Stimulated activated CD8-positive, alpha-beta memory T cell treated with anti-CD3 and anti-CD28 coated beads, Interleukin-12 subunit alpha, Interleukin-12 subunit beta, amount 100 ng/mL, for 24 hours (primary cell): ENCODE measurements around the gene CLIP4.

Experiments
- DNase-seq: peaks from one replicate; pipeline ENCODE4 v3.0.0-alpha.2; 2020; ENCODE audit errors: extremely low read depth

Gene CLIP4

DNA sequence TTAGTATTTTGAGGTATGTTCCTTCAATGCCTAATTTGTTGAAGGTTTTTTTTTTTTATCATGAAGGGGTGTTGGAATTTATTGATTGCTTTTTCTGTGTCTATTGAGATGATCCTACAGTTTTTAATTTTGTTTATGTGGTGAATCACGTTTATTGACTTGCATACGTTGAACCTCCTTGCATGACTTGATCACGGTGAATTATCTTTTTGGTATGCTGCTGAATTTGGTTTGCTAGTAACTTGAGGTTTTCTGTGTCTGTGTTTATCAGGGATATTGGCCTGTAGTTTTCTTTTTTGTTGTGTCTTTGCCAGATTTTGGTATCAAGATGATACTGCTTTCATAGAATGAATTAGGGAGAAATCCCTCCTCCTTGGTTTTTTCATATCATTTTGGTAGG, 23.9 kb downstream of the CLIP4 start:
- DNase-seq = no peak

- DNase-seq = no peak
Observed at GRCh38 chr2:29139731-29140130, 24.5 kb downstream of the CLIP4 start.

DNA sequence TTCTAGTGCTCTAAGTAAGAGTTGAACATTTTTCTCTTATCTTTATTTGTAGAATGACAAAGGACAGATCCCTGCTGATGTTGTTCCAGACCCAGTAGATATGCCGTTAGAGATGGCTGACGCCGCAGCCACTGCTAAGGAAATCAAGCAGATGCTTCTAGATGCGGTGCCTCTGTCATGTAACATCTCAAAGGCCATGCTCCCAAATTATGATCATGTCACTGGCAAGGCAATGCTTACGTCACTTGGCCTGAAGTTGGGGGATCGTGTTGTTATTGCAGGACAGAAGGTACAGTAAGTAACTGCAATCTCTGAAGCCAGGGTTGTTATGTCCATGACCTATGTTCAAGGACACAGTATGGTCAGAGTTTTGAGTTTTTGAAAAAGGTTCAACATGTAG, 28.4 kb downstream of the CLIP4 start:
- DNase-seq = no peak

- DNase-seq = no peak
Observed at GRCh38 chr2:29146197-29146596, 31.0 kb downstream of the CLIP4 start.

- no peak for DNase-seq
Observed at GRCh38 chr2:29147963-29148362, 32.7 kb downstream of the CLIP4 start.

DNA sequence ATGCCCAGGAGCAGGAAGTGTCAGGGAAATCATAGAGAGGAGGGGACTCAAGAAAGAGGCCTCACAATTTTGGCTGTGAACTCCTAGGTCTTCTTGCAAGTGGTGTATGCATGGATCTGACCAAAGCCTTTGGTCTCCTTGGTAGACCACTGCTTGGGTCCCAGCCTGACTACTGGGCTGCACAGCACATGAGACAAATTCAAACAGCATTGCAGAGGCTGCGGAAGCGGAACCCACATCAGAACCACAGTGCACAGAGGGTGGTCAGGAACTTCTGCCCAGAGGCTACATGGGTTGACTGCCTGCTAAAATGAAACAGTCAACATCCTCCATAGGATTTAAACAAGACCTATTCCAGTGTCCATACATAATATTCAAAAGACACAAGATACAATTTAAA, 39.4 kb downstream of the CLIP4 start:
- no peak for DNase-seq

- DNase-seq = no peak
Observed at GRCh38 chr2:29155578-29155977, 40.4 kb downstream of the CLIP4 start.

DNA sequence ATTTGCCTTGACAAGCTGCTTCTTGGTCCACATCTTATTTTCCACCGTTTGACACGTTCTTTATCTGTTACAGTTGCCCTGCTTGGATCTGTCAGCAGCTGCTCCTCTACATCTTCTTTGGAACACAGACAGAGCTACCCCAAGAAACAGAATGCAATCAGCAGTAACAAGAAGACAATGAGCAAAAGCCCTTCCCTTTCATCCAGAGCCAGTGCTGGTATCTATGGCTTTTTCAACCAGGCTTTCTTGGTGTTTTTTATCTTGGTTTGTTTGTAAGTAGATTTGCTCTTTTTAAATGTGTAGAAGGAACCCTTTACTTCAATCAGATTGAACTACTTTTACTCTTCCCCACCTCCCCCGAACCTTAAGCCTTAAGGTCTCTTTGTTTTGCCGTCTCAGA, 41.9 kb downstream of the CLIP4 start:
- DNase-seq = no peak

DNA sequence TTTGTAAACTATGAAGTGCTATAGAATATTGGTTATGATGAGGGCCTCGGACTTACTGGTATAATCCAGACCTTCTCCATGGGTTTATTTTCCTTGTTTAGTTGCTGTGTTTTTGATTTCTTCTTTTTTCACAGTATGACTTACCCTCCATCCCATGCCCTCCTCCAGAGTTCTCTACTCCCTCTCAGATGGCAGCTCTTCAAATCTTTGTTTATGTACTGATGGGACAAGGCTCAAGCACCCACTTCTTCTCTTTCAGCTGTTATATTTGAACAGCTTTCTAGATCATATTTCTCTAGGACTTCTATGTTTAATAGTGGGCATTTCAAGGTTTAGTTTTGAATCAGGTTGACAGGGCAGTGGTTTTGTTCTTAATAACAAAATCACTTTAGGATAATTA, 43.9 kb downstream of the CLIP4 start:
- no peak for DNase-seq

- no peak for DNase-seq
Observed at GRCh38 chr2:29160184-29160583, 45.0 kb downstream of the CLIP4 start.

DNA sequence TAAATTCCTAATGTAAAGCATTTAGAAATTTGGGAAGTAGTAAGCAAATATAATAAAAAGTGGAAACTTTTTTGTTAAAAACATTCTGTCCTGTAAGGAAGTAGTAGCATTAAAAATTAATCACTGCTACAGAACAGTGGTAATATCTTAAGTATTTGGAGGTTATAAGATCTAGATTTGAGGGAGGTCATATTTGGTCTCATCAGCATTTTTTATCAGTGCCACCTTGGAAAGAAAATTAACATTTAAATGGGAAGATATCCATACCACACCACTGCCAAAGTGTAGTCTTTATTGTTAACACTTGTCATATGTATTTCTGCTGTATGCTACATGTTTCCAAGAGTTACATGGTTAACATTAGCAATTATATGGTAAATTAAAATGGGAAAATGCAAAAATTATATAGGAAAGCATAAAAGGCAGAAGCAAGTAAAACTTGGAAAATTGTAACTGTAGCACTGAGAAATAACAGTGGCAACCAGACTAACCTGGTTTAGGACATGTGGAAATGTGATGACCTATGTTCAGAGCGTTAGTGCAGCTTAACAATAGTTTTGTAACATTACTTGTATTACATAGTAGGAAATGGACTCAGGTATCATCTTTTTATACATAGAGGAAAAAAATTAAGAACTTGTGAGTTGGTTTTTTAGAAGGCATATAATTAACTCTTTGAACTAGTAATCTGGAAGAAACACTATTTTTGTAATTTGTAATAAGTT, 47.2 kb downstream of the CLIP4 start:
- DNase-seq = no peak

DNA sequence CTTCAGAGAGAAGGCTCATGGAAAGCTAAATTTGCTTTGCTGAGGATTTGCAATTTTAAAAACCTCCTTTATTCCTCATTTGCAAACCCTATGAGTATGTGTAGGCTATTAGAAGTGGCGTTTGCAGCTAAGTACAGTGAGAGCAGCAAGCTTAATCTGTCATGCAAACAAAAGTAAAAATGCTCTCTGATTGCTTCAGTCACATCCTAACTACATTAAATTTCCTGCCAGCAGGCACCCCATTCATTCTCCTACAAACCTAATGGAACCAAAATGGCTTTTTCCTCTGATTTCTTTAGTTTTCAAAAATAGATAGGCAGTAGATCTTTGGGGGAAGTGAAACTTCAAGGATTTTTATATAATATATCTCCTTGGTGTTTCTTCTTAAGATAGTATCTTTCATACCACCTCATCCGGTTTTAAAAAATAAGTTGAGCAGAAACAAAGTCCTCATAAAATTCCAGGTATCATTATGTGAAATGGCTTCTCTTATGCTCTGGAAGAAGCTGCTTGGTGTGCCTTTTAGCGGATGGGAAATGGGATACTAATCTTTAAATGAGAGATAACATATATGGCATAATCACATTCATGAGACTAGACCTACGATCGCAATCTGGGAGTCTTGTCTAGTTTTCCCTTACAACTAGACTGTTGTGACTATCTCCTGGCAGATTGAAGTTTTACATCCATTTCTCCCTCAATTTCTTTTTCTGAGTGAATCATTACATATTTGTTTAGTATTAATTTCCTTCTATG, 49.1 kb downstream of the CLIP4 start:
- DNase-seq = no peak

DNA sequence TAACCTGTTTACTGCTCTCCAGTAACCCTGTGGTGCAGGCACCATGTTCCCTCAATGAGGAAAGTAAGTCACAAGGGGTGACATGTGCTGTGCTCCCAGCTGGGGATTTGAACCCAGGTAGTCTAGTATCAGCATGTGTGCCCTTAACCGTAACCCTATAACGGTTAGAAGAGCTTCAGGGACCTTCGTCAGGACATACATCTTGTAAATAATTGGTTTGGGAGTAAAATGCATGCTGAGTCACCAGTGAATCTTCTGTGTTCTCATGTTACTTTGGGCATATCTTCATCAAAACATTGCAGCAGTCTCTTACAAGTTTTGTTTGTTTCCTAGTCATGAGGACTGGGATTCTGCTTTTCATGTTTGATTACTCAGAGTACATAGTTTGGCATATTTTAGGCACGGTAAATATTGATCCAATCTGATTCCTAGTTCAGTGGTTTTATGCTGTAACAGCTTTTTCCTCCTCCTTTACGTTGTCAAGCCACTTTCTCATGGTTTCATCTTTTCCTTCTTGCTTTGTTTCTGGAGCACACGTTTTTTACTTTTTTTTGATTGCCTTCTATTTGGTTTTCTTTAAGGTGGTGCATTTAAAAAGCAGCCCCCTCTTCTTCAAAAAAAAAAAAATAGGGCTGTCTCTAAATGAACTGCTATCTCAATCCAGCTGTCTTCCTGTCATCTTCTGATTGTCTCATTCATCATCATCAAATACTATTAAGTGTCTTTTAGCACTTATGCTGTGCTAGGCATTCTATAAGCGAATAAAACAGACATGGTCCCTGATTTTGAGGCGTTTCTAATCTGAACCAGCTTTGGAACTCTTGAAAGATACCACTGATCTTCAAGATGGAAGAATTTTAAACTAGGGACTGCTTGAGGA, 50.4 kb downstream of the CLIP4 start:
- DNase-seq = no peak

- no peak for DNase-seq
Observed at GRCh38 chr2:29166242-29167039, 51.2 kb downstream of the CLIP4 start.

DNA sequence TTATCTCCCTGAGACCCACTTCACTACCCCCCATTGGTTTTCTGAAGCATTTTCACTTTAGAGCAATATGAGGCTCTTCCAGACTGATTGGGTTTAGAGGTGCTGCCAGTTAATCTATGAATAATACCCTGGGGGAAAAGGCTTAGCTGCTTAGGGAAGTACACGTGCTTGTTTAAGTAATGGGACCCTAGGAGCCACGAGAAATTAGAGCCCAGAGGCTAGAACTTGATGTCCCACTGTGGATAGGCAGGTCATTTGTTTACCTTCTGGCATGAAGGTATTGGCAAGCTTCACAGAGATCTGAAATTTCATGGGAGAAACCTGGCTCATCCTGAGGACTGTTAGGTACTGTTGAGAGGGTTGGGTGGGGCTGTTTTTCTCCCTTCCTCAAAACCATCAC, 59.7 kb downstream of the CLIP4 start:
- DNase-seq = no peak

DNA sequence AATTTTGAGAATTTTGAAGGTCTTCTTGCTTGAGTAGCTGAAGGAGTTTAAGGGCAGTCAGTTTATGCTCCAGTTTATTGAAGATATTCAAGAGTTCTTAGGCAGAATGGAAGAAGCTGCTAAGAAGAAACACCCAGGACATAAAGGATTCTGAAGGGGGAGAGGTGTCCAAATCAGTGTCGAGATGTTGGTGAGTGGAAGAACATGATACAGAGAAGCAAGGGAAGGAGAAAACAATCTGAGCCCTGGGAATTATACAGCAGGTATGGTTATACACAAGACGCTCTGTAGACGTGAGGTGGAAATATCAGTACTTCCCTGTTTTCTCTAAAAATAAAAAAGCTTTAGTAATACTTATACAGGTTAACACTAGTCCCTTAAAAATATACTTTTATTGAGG, 60.1 kb downstream of the CLIP4 start:
- no peak for DNase-seq

- no peak for DNase-seq
Observed at GRCh38 chr2:29182334-29182733, 67.1 kb downstream of the CLIP4 start.

DNA sequence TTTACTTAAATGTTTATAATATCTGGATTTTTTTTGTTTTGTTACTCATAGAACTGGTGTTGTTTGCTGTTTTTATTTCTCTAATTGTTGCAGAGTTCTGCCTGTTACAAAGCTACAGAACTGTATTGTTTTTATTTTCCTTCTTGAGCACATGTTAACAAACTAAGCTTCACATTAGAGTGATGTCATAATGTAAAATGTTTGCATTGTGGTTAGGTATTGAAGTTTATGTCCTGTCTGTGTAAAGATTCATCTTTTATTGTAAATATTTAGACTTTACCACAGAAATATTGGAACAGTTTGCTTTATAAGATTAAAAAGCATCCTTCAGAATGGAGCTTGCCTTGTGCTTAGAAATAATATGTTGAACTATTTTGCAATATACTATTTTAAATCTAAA, 67.7 kb downstream of the CLIP4 start:
- no peak for DNase-seq

- DNase-seq = no peak
Observed at GRCh38 chr2:29184531-29184930, 69.3 kb downstream of the CLIP4 start.

DNA sequence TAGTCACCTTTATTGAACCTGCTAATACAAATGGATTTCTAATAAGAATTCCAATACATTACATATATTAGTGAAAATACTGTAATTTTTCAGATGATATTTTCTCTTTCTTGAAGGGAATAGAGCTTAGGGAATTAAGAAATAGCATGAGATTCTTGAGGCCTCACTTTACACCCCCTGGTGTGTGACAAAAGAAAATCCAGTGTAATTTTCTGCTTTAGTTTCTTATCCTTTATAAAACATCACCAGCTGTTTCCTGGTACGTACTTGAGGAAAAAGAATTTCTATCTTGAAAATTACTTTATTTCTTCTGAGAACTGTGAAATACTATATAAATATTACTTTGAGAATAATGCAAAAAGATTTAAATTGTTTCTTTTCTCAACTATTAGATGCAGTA, 71.6 kb downstream of the CLIP4 start:
- no peak for DNase-seq

GRCh38 chr2:29187926-29188325, 72.7 kb downstream of the CLIP4 start:
- DNase-seq = no peak

DNA sequence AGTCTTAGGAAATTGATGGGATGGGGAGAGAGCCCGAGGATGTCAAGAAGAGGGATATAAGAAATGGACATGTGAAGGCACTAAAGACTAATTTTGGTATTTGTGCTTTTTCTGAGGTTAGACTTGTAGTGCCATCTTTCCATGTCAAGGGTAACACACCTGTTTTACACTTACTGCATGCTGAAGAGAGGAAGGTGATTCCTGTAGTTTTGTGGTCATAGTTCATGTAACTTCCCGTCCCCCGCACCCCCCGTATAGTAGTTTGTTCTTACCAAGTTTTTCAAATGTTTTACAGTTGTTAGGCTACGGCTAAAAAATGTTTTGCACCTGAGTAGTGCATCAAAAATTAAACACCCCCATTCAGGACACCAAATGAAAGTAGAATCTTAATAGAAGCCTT, 73.8 kb downstream of the CLIP4 start:
- DNase-seq = no peak
